ENCODE measurements around the gene PPP1R3C.

GRCh38 chr10:91680487-91680886 lies 47.6 kb upstream of the PPP1R3C start:
- TF ChIP-seq CTCF (conservative IDR thresholded peaks at IDR 0.05; ENCODE audit: low read length) (no peak), EZH2phosphoT487 (IDR thresholded peaks at IDR 0.05; ENCODE audit: borderline replicate concordance, low read depth, low read length) (no peak)

Measured in OCI-LY7 (cell line).